ENCODE data around the gene EMP2. TPM values are rescaled to one million over a fixed set of nuclear protein-coding genes. Genes with fewer than 3 reads are reported as not detected.
"Not testable (repeated sequence)": the region's sequence is repeated elsewhere in the genome, so short reads cannot be mapped to it uniquely, and the experiment has no call there.

The EMP2 gene
- total RNA-seq, 2 donors from 2014 or later: 19.0 to 20.7 TPM

DNA sequence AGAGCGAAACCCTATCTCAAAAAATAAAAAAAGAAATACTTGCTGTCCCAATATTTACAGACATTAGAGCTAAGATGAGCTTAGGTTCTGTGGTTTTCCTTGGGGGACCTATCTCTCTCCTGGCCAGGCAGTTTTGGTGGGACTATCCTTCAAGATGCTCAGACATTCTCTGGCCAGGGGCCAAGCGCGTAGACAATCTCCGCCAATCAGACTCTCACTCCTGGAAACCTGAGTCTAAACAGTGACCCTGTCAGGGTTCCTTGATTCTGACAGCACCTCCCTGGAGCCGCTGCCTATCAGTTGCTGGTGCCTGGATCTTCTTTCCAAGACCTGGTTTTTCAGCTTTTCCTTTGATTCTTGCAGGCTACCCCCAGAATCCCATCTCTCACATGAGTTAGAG lies 45.6 kb downstream of the EMP2 start:
- H3K27me3 Mint-ChIP-seq (ENCODE audit: insufficient read depth): no peaks in the 10 kb centered on the region
- Histone ChIP-seq H3K27me3 (ENCODE audit: control insufficient read depth, insufficient read depth, low read length, poor library complexity, severe bottlenecking) (no peaks in the 10 kb centered on the region), H3K27ac (ENCODE audit: low read depth, low read length) (no peak overlapping the region), H3K9me3 (ENCODE audit: control insufficient read depth, low read length) (no peaks in the 10 kb centered on the region), H3K4me1 (ENCODE audit: control insufficient read depth, insufficient read depth, low read length) (peaks cover 4% of the 10 kb centered on the region), H3K9ac (ENCODE audit: extremely low read depth, low read length, poor library complexity, severe bottlenecking) (no peak overlapping the region), H3K36me3 (ENCODE audit: control insufficient read depth, insufficient read depth, low read length) (no peaks in the 10 kb centered on the region), H3K4me3 (ENCODE audit: low read length) (no peak overlapping the region)
- WGBS, 2 experiments (ENCODE audit: insufficient coverage in 1 of 2, insufficient read length in 1 of 2): 96 to 97% methylated on average over 3 to 5 of the region's 5 CpGs
- H3K36me3 Mint-ChIP-seq (ENCODE audit: low read depth): peaks cover 17% of the 10 kb centered on the region
- no peaks in the 10 kb centered on the region for H3K9me3 Mint-ChIP-seq
- TF ChIP-seq, protein P1, sequence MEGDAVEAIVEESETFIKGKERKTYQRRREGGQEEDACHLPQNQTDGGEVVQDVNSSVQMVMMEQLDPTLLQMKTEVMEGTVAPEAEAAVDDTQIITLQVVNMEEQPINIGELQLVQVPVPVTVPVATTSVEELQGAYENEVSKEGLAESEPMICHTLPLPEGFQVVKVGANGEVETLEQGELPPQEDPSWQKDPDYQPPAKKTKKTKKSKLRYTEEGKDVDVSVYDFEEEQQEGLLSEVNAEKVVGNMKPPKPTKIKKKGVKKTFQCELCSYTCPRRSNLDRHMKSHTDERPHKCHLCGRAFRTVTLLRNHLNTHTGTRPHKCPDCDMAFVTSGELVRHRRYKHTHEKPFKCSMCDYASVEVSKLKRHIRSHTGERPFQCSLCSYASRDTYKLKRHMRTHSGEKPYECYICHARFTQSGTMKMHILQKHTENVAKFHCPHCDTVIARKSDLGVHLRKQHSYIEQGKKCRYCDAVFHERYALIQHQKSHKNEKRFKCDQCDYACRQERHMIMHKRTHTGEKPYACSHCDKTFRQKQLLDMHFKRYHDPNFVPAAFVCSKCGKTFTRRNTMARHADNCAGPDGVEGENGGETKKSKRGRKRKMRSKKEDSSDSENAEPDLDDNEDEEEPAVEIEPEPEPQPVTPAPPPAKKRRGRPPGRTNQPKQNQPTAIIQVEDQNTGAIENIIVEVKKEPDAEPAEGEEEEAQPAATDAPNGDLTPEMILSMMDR (conservative IDR thresholded peaks at IDR 0.05): no peak
- H3K27ac Mint-ChIP-seq: no peak overlapping the region
- DNase-seq: no peak
- peaks cover 8% of the 10 kb centered on the region for H3K4me1 Mint-ChIP-seq
- H3K4me3 Mint-ChIP-seq: no peak overlapping the region

DNA sequence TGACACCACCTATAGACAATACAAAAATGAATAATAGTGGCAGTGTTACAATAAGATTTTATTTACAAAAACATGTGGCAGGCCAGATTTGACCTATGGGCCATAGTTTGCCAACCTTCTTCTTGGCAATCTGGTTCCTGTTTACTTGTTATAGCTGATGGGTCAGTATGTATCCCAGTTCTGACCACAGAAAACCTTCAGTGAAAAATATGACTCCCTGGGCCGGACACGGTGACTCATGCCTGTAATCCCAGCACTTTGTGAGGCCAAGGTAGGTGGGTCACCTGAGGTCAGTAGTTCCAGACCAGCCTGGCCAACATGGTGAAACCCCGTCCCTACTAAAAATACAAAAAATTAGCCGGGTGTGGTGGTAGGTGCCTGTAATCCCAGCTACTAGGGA lies 46.8 kb downstream of the EMP2 start:
- H3K27ac Mint-ChIP-seq; H3K27ac ChIP-seq (ENCODE audit: low read depth, low read length); H3K36me3 ChIP-seq (ENCODE audit: control insufficient read depth, insufficient read depth, low read length); H3K9ac ChIP-seq (ENCODE audit: extremely low read depth, low read length, poor library complexity, severe bottlenecking); H3K4me1 Mint-ChIP-seq; H3K27me3 Mint-ChIP-seq (ENCODE audit: insufficient read depth); DNase-seq; H3K4me3 Mint-ChIP-seq; H3K27me3 ChIP-seq (ENCODE audit: control insufficient read depth, insufficient read depth, low read length, poor library complexity, severe bottlenecking); H3K9me3 Mint-ChIP-seq; H3K4me1 ChIP-seq (ENCODE audit: control insufficient read depth, insufficient read depth, low read length); H3K4me3 ChIP-seq (ENCODE audit: low read length); H3K9me3 ChIP-seq (ENCODE audit: control insufficient read depth, low read length): not testable (repeated sequence)
- H3K36me3 Mint-ChIP-seq (ENCODE audit: low read depth): peaks cover 12% of the 10 kb centered on the region
- WGBS, 2 experiments (ENCODE audit: insufficient coverage in 1 of 2, insufficient read length in 1 of 2): 97 to 98% methylated on average over 4 of the region's 4 CpGs

DNA sequence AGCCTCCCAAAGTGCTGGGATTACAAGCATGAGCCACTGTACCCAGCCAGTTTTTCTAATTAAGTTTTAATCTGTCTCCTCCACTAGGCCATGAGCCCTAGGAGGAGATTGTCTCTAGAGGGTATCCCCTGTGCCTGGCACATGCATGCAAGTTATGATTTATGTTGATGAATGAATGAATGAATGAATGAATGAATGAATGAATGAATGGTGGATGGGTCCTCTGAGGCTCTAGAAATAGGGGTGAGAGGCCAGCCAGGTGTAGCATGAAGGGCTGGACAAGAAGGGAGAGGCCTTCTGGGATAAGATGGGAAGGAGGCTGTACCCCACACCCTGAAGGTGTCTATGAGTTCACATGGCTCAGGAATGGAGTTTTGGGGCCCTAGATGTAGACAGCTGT lies 48.8 kb downstream of the EMP2 start:
- DNase-seq: no peak
- Mint-ChIP-seq H3K36me3 (ENCODE audit: low read depth) (no peaks in the 10 kb centered on the region), H3K4me3 (no peak overlapping the region), H3K4me1 (peaks cover 8% of the 10 kb centered on the region), H3K27ac (no peak overlapping the region), H3K9me3 (no peaks in the 10 kb centered on the region), H3K27me3 (ENCODE audit: insufficient read depth) (no peaks in the 10 kb centered on the region)
- H3K4me1 ChIP-seq (ENCODE audit: control insufficient read depth, insufficient read depth, low read length): peaks cover 4% of the 10 kb centered on the region
- H3K27ac ChIP-seq (ENCODE audit: low read depth, low read length): no peak overlapping the region
- no peaks in the 10 kb centered on the region for H3K27me3 ChIP-seq (ENCODE audit: control insufficient read depth, insufficient read depth, low read length, poor library complexity, severe bottlenecking)
- no peak overlapping the region for H3K4me3 ChIP-seq (ENCODE audit: low read length)
- H3K9me3 ChIP-seq (ENCODE audit: control insufficient read depth, low read length): no peaks in the 10 kb centered on the region
- no peaks in the 10 kb centered on the region for H3K36me3 ChIP-seq (ENCODE audit: control insufficient read depth, insufficient read depth, low read length)
- H3K9ac ChIP-seq (ENCODE audit: extremely low read depth, low read length, poor library complexity, severe bottlenecking): no peak overlapping the region
- TF ChIP-seq, protein P1 (conservative IDR thresholded peaks at IDR 0.05): no peak

DNA sequence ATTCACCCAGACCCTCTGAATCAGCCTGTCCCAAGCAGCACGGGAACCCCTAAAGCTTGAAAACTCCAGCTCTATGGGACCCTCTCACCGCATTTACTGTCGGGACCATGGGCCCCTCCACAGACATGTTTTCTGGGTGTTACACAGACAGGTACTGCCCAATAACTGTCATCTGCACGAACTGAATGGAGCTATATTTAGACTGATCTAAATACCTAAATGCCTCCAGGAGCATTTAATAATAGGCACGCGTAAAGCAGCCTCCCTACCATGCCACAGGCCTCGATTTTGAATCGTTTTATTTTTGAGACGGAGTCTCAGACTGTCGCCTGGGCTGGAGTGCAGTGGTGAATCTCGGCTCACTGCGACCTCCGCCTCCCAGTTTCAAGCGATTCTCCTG lies 49.7 kb downstream of the EMP2 start:
- Histone ChIP-seq H3K27ac (ENCODE audit: low read depth, low read length) (no peak overlapping the region), H3K36me3 (ENCODE audit: control insufficient read depth, insufficient read depth, low read length) (no peaks in the 10 kb centered on the region), H3K9me3 (ENCODE audit: control insufficient read depth, low read length) (no peaks in the 10 kb centered on the region), H3K4me3 (ENCODE audit: low read length) (no peak overlapping the region), H3K4me1 (ENCODE audit: control insufficient read depth, insufficient read depth, low read length) (peaks cover 4% of the 10 kb centered on the region), H3K27me3 (ENCODE audit: control insufficient read depth, insufficient read depth, low read length, poor library complexity, severe bottlenecking) (no peaks in the 10 kb centered on the region), H3K9ac (ENCODE audit: extremely low read depth, low read length, poor library complexity, severe bottlenecking) (no peak overlapping the region)
- no peak for DNase-seq
- peaks cover 8% of the 10 kb centered on the region for H3K4me1 Mint-ChIP-seq
- no peaks in the 10 kb centered on the region for H3K27me3 Mint-ChIP-seq (ENCODE audit: insufficient read depth)
- H3K9me3 Mint-ChIP-seq: no peaks in the 10 kb centered on the region
- no peak overlapping the region for H3K4me3 Mint-ChIP-seq
- H3K36me3 Mint-ChIP-seq (ENCODE audit: low read depth): no peaks in the 10 kb centered on the region
- WGBS, 2 experiments (ENCODE audit: insufficient coverage in 1 of 2, insufficient read length in 1 of 2): 91 to 97% methylated on average over 14 of the region's 14 CpGs
- TF ChIP-seq, protein P1 (conservative IDR thresholded peaks at IDR 0.05): no peak
- H3K27ac Mint-ChIP-seq: no peak overlapping the region
